HCT116 (cell line): Measurements from ENCODE around the gene PLN. TPM values are rescaled to one million over a fixed set of nuclear protein-coding genes. Genes with fewer than 3 reads are reported as not detected.

Experiments
- ATAC-seq: fragments of 200-7000 bp; cut with Tn5 transposase; 2 replicates; pipeline ENCODE4 v1.9.1; 2020; ENCODE audit warnings: mild to moderate bottlenecking, moderate library complexity
- BruUV-seq: library from RNA; stranded (reverse); fragments of 400-500 nt; replicated peaks from 2 replicates; lab custom pipeline; 2021; lab: Mats Ljungman, UMichigan
- CTCF ChIA-PET: fragments of 300-600 bp; sonication (Branson Sonifier 250); formaldehyde crosslinking; loops from one replicate; lab custom pipeline; 2021; ENCODE audit warnings: antibody characterized with exemption; lab: Charles Lee
- POLR2A ChIA-PET: fragments of 300-600, 350-600 bp; sonication (Branson Sonifier 250); formaldehyde crosslinking; loops from one replicate; lab custom pipeline; 2021; ENCODE audit warnings: antibody characterized with exemption; lab: Charles Lee
- RAD21 ChIA-PET, 2 experiments: fragments of 300-600 bp; sonication (Branson Sonifier 250); formaldehyde crosslinking; loops; one replicate each; lab custom pipeline; 2023; ENCODE audit warnings: low total read pairs in 2 of 2; ENCODE audit not compliant: uncharacterized antibody in 2 of 2, unreplicated experiment in 2 of 2, low non-redundant PET in 1 of 2; lab: Charles Lee
- DNase-seq: peaks from one replicate; pipeline ENCODE4 v3.0.0-alpha.2; 2010; ENCODE audit warnings: low read depth, low spot score
- H2AFZ ChIP-seq: fragments of 200-600 bp; shearing (Covaris generic), sonication (generic); 2 replicates; pipeline ENCODE4 v1.6.1; 2017; ENCODE audit warnings: low read depth, mixed run types, mixed read lengths, antibody characterized with exemption, low read length; ENCODE audit not compliant: poor library complexity, severe bottlenecking
- H3K27ac ChIP-seq: 2 replicates; pipeline ENCODE4 v1.5.1; 2012; ENCODE audit warnings: low read depth, low read length
- H3K27me3 ChIP-seq: fragments of 200-600 bp; sonication (generic); 2 replicates; pipeline ENCODE4 v1.6.1; 2016; ENCODE audit warnings: mixed run types, low read length, mixed read lengths; ENCODE audit not compliant: insufficient read depth
- H3K36me3 ChIP-seq, 2 experiments: fragments of 200-500 bp in 1 of 2; fragments of 200-600 bp in 1 of 2; sonication (Bioruptor generic) in 1 of 2; sonication (generic) in 1 of 2; 2 replicates each; pipeline versions ENCODE4 v1.5.1 to v1.6.1; 2014 to 2016; ENCODE audit warnings: low read length in 2 of 2, inconsistent platforms in 1 of 2, mixed read lengths in 1 of 2, mixed run types in 1 of 2; ENCODE audit not compliant: insufficient read depth in 2 of 2, control insufficient read depth in 1 of 2
- H3K4me1 ChIP-seq, 2 experiments: fragments of 200-600 bp in 1 of 2; sonication (generic) in 1 of 2; 2 replicates each; pipeline versions ENCODE4 v1.5.1 to v1.6.1; 2012 to 2017; ENCODE audit warnings: low read length in 2 of 2, inconsistent platforms in 1 of 2, mild to moderate bottlenecking in 1 of 2, mixed read lengths in 1 of 2, mixed run types in 1 of 2, moderate library complexity in 1 of 2; ENCODE audit not compliant: insufficient read depth in 2 of 2, control insufficient read depth in 1 of 2
- H3K4me2 ChIP-seq: fragments of 200-600 bp; sonication (generic); 2 replicates; pipeline ENCODE4 v1.6.1; 2017; ENCODE audit warnings: mixed run types, low read length, mixed read lengths
- H3K4me3 ChIP-seq, 2 experiments: fragments of 200-600 bp in 1 of 2; sonication (generic) in 1 of 2; replicated peaks in 1 of 2; 2 replicates each; pipeline ENCODE4 v1.5.1; 2011 to 2016; ENCODE audit warnings: low read length in 2 of 2, control low read depth in 1 of 2, low read depth in 1 of 2, mild to moderate bottlenecking in 1 of 2, mixed read lengths in 1 of 2, mixed run types in 1 of 2
- H3K79me2 ChIP-seq: fragments of 200-600 bp; sonication (generic); 2 replicates; pipeline ENCODE4 v1.6.1; 2017; ENCODE audit warnings: mild to moderate bottlenecking, mixed run types, low read length, moderate library complexity, mixed read lengths; ENCODE audit not compliant: insufficient read depth
- H3K9ac ChIP-seq: fragments of 200-600 bp; sonication (generic); 2 replicates; pipeline ENCODE4 v1.6.1; 2016; ENCODE audit warnings: low read length, mixed read lengths
- H3K9me2 ChIP-seq: fragments of 200-600 bp; sonication (generic), shearing (Covaris generic); 2 replicates; pipeline ENCODE4 v1.6.1; 2017; ENCODE audit warnings: mixed run types, mild to moderate bottlenecking, moderate library complexity; ENCODE audit not compliant: insufficient read depth
- H3K9me3 ChIP-seq, 2 experiments: fragments of 200-500 bp in 1 of 2; fragments of 200-600 bp in 1 of 2; sonication (Bioruptor generic) in 1 of 2; sonication (generic) in 1 of 2; 2 replicates each; pipeline ENCODE4 v1.6.1; 2014 to 2017; ENCODE audit warnings: low read length in 2 of 2, mixed read lengths in 2 of 2, inconsistent platforms in 1 of 2, low read depth in 1 of 2, mild to moderate bottlenecking in 1 of 2, mixed run types in 1 of 2, moderate library complexity in 1 of 2; ENCODE audit not compliant: control insufficient read depth in 1 of 2, insufficient read depth in 1 of 2
- H4K20me1 ChIP-seq: fragments of 200-600 bp; sonication (generic), shearing (Covaris generic); 2 replicates; pipeline ENCODE4 v1.6.1; 2017; ENCODE audit warnings: mixed run types, mild to moderate bottlenecking, moderate library complexity; ENCODE audit not compliant: insufficient read depth
- ATF3 ChIP-seq: IDR thresholded peaks from 2 replicates; pipeline ENCODE4 v1.6.1; 2012
- ELF1 ChIP-seq: IDR thresholded peaks from 2 replicates; pipeline ENCODE4 v1.6.1; 2012; ENCODE audit warnings: low read depth, borderline replicate concordance
- EZH2phosphoT487 ChIP-seq: fragments of 200-600 bp; IDR thresholded peaks from 2 replicates; pipeline ENCODE4 v1.6.1; 2018; ENCODE audit warnings: antibody characterized with exemption, borderline replicate concordance
- POLR2A ChIP-seq: IDR thresholded peaks from 2 replicates; pipeline ENCODE4 v1.7.0; 2011; ENCODE audit warnings: borderline replicate concordance; ENCODE audit not compliant: insufficient read depth, insufficient read length; ENCODE audit errors: extremely low read depth
- SRF ChIP-seq: IDR thresholded peaks from 2 replicates; pipeline ENCODE4 v1.6.1; 2012; ENCODE audit warnings: low read depth
- TCF7L2 ChIP-seq: IDR thresholded peaks from 2 replicates; pipeline ENCODE4 v1.7.0; 2011; ENCODE audit warnings: borderline replicate concordance, inconsistent platforms; ENCODE audit not compliant: insufficient read depth, insufficient read length; ENCODE audit errors: extremely low read depth
- intact Hi-C: fragments of 100-400 bp; cut with micrococcal nuclease; formaldehyde crosslinking; loops from 2 replicates; pipeline ENCODE4 v1.10.0; 2022
- total RNA-seq: library from RNA; stranded (reverse); gene quantifications from one replicate; pipeline ENCODE4 v1.2.1, GENCODE V29; 2021; ENCODE audit not compliant: unreplicated experiment
- TF ChIP-seq, protein P1 (sequence below): IDR thresholded peaks from 2 replicates; pipeline ENCODE4 v1.6.1; 2012; ENCODE audit warnings: low read depth

PLN gene
- total RNA-seq, 1 experiment from 2014 or later, result not detected

GRCh38 chr6:118591897-118592296 lies 43.8 kb downstream of the PLN start:
- intact Hi-C loops, result no loop called here
- ATAC-seq (no peak), DNase-seq (no peak)
- ChIA-PET CTCF (no interaction called here), RAD21 (no interaction called here), POLR2A (no interaction called here)
- no peak overlapping the region for H3K27ac ChIP-seq
- no peak overlapping the region for H3K4me3 ChIP-seq
- peaks cover 2% of the 10 kb centered on the region; the same call in 1 of the 2 replicates for H3K9me2 ChIP-seq
- no peak overlapping the region for H3K9ac ChIP-seq
- H4K20me1 ChIP-seq, result no peaks in the 10 kb centered on the region
- H3K27me3 ChIP-seq, result no peaks in the 10 kb centered on the region
- H3K9me3 ChIP-seq, result no peaks in the 10 kb centered on the region
- no TSS peak for BruUV-seq
- H3K79me2 ChIP-seq, result peaks cover 3% of the 10 kb centered on the region; the same call in 1 of the 2 replicates
- H3K36me3 ChIP-seq, result no peaks in the 10 kb centered on the region
- H3K4me1 ChIP-seq, result no peaks in the 10 kb centered on the region
- TF ChIP-seq, protein P1, sequence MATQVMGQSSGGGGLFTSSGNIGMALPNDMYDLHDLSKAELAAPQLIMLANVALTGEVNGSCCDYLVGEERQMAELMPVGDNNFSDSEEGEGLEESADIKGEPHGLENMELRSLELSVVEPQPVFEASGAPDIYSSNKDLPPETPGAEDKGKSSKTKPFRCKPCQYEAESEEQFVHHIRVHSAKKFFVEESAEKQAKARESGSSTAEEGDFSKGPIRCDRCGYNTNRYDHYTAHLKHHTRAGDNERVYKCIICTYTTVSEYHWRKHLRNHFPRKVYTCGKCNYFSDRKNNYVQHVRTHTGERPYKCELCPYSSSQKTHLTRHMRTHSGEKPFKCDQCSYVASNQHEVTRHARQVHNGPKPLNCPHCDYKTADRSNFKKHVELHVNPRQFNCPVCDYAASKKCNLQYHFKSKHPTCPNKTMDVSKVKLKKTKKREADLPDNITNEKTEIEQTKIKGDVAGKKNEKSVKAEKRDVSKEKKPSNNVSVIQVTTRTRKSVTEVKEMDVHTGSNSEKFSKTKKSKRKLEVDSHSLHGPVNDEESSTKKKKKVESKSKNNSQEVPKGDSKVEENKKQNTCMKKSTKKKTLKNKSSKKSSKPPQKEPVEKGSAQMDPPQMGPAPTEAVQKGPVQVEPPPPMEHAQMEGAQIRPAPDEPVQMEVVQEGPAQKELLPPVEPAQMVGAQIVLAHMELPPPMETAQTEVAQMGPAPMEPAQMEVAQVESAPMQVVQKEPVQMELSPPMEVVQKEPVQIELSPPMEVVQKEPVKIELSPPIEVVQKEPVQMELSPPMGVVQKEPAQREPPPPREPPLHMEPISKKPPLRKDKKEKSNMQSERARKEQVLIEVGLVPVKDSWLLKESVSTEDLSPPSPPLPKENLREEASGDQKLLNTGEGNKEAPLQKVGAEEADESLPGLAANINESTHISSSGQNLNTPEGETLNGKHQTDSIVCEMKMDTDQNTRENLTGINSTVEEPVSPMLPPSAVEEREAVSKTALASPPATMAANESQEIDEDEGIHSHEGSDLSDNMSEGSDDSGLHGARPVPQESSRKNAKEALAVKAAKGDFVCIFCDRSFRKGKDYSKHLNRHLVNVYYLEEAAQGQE, result no peak
- TF ChIP-seq EZH2phosphoT487 (no peak), SRF (no peak)
- no peak overlapping the region for H3K4me2 ChIP-seq
- no peak overlapping the region for H2AFZ ChIP-seq

GRCh38 chr6:118594877-118595276 lies 46.8 kb downstream of the PLN start:
- Histone ChIP-seq H3K4me1 (no peaks in the 10 kb centered on the region), H3K9me3 (no peaks in the 10 kb centered on the region), H3K4me2 (no peak overlapping the region), H2AFZ (no peak overlapping the region), H3K9me2 (peaks cover 2% of the 10 kb centered on the region; the same call in 1 of the 2 replicates), H3K36me3 (no peaks in the 10 kb centered on the region), H3K27me3 (no peaks in the 10 kb centered on the region), H3K4me3 (no peak overlapping the region), H3K27ac (no peak overlapping the region), H4K20me1 (no peaks in the 10 kb centered on the region), H3K79me2 (peaks cover 3% of the 10 kb centered on the region; the same call in 1 of the 2 replicates), H3K9ac (no peak overlapping the region)
- DNase-seq (no peak), ATAC-seq (no peak)
- RAD21 ChIA-PET, result no interaction called here
- intact Hi-C loops, result no loop called here
- CTCF ChIA-PET, result no interaction called here
- BruUV-seq, result no TSS peak
- POLR2A ChIA-PET, result no interaction called here
- no peak for TF ChIP-seq TCF7L2
- TF ChIP-seq ATF3, result no peak
- no peak for TF ChIP-seq SRF
- TF ChIP-seq ELF1, result no peak
- TF ChIP-seq POLR2A, result no peak
